GM10248 (cell line): ENCODE results near the gene ADAMTSL2.

Source experiments
- CTCF ChIA-PET: fragments of 300-600 bp; sonication (Branson Sonifier 250); formaldehyde crosslinking; extraction: SDS; loops from one replicate; lab custom pipeline; 2021; ENCODE audit warnings: antibody characterized with exemption; lab: Yijun Ruan, JAX
- POLR2A ChIA-PET: fragments of 350-650 bp; sonication (Branson Sonifier 250); formaldehyde crosslinking; extraction: SDS; loops from one replicate; lab custom pipeline; 2020; ENCODE audit warnings: antibody characterized with exemption; lab: Yijun Ruan, JAX
- DNase-seq: peaks from one replicate; pipeline ENCODE4 v3.0.0; 2012; ENCODE audit errors: extremely low spot score
- CTCF ChIP-seq: IDR thresholded peaks from 2 replicates; pipeline ENCODE4 v1.5.1; 2012; ENCODE audit warnings: mild to moderate bottlenecking, low read depth; ENCODE audit errors: extremely low read depth, missing control alignments, control extremely low read depth

ADAMTSL2 gene

GRCh38 chr9:133579601-133580418 is 45.3 kb downstream of the ADAMTSL2 start:
- DNase-seq, result no peak
- POLR2A ChIA-PET, result no interaction called here
- CTCF ChIA-PET, result interaction anchor here (1.4 to 2.4 kb wide), 2 partner anchors 40 to 47 kb away, joined by 3 to 5 read pairs; no protein-coding TSS in a partner anchor
- no peak for TF ChIP-seq CTCF

- POLR2A ChIA-PET, result interaction anchor here (0.5 kb wide), 1 partner anchor 431 kb away, joined by 5 read pairs; no protein-coding TSS in a partner anchor
- no peak for DNase-seq
- CTCF ChIA-PET, result interaction anchor here (1.4 to 2.4 kb wide), 3 partner anchors 9 to 48 kb away, joined by 3 to 5 read pairs (median 5); no protein-coding TSS in a partner anchor
- no peak for TF ChIP-seq CTCF
Observed at GRCh38 chr9:133580419-133580738, 45.9 kb downstream of the ADAMTSL2 start.

- no peak for DNase-seq
- CTCF ChIA-PET, result interaction anchor here (1.4 to 2.4 kb wide), 3 partner anchors 9 to 48 kb away, joined by 3 to 5 read pairs (median 5); no protein-coding TSS in a partner anchor
- POLR2A ChIA-PET, result interaction anchor here (0.5 kb wide), 1 partner anchor 432 kb away, joined by 5 read pairs; no protein-coding TSS in a partner anchor
- no peak for TF ChIP-seq CTCF
Observed at GRCh38 chr9:133581011-133581410, 46.5 kb downstream of the ADAMTSL2 start.

- ChIA-PET CTCF (interaction anchor here (1.0 to 2.4 kb wide), 4 partner anchors 8 to 49 kb away, joined by 3 to 5 read pairs (median 4); no protein-coding TSS in a partner anchor), POLR2A (no interaction called here)
- DNase-seq, result no peak
- TF ChIP-seq CTCF, result no peak
Observed at GRCh38 chr9:133581513-133582343, 47.2 kb downstream of the ADAMTSL2 start.

GRCh38 chr9:133582501-133583045 is 48.1 kb downstream of the ADAMTSL2 start:
- ChIA-PET CTCF (interaction anchor here (1.0 to 1.2 kb wide), 2 partner anchors 11 to 49 kb away, joined by 3 to 4 read pairs; no protein-coding TSS in a partner anchor), POLR2A (no interaction called here)
- TF ChIP-seq CTCF, result no peak
- no peak for DNase-seq

GRCh38 chr9:133583111-133583510 is 48.6 kb downstream of the ADAMTSL2 start:
- TF ChIP-seq CTCF, result no peak
- CTCF ChIA-PET, result interaction anchor here (1.2 kb wide), 1 partner anchor 11 kb away, joined by 3 read pairs; no protein-coding TSS in a partner anchor
- POLR2A ChIA-PET, result interaction anchor here (0.8 kb wide), 1 partner anchor 109 kb away, joined by 3 read pairs; no protein-coding TSS in a partner anchor
- DNase-seq, result no peak
